H9 (cell line): ENCODE measurements around the gene SATB2. TPM values are rescaled to one million over a fixed set of nuclear protein-coding genes. Genes with fewer than 3 reads are reported as not detected.

ENCODE experiments used
- DNase-seq: peaks from one replicate; pipeline ENCODE4 v3.0.0-alpha.2; 2017
- H2AFZ ChIP-seq: one replicate; pipeline ENCODE4 v1.6.1; 2013; ENCODE audit warnings: mild to moderate bottlenecking, low read length, control low read depth, moderate library complexity
- H2AK5ac ChIP-seq: 2 replicates; pipeline ENCODE4 v1.6.1; 2013; ENCODE audit warnings: low read length, control low read depth, mixed read lengths; ENCODE audit not compliant: insufficient read length
- H2BK120ac ChIP-seq: one replicate; pipeline ENCODE4 v1.6.1; 2013; ENCODE audit warnings: low read depth, mild to moderate bottlenecking, low read length, control low read depth, inconsistent platforms; ENCODE audit not compliant: poor library complexity, severe bottlenecking
- H2BK12ac ChIP-seq: 2 replicates; pipeline ENCODE4 v1.6.1; 2013; ENCODE audit warnings: low read length, control low read depth, mixed read lengths, low read depth; ENCODE audit not compliant: insufficient read length
- H2BK15ac ChIP-seq: 2 replicates; pipeline ENCODE4 v1.6.1; 2013; ENCODE audit warnings: low read depth, low read length, control low read depth
- H2BK20ac ChIP-seq: one replicate; pipeline ENCODE4 v1.6.1; 2013; ENCODE audit warnings: low read depth, mild to moderate bottlenecking, low read length, control low read depth, inconsistent platforms; ENCODE audit not compliant: poor library complexity, severe bottlenecking
- H2BK5ac ChIP-seq: 2 replicates; pipeline ENCODE4 v1.6.1; 2013; ENCODE audit warnings: low read length, control low read depth, mixed read lengths; ENCODE audit not compliant: insufficient read length
- H3K14ac ChIP-seq: 2 replicates; pipeline ENCODE4 v1.6.1; 2013; ENCODE audit warnings: low read length, control low read depth; ENCODE audit not compliant: insufficient read depth
- H3K18ac ChIP-seq: 2 replicates; pipeline ENCODE4 v1.6.1; 2013; ENCODE audit warnings: low read depth, mild to moderate bottlenecking, mixed read lengths, low read length, control low read depth; ENCODE audit not compliant: insufficient read length
- H3K23ac ChIP-seq: 2 replicates; pipeline ENCODE4 v1.6.1; 2013; ENCODE audit warnings: low read length, control low read depth, mixed read lengths, low read depth; ENCODE audit not compliant: insufficient read length
- H3K23me2 ChIP-seq: 2 replicates; pipeline ENCODE4 v1.6.1; 2013; ENCODE audit warnings: low read depth, mild to moderate bottlenecking, mixed read lengths, low read length, control low read depth; ENCODE audit not compliant: insufficient read length, poor library complexity, severe bottlenecking
- H3K27ac ChIP-seq: 2 replicates; pipeline ENCODE4 v1.5.1; 2013; ENCODE audit warnings: low read length, control low read depth, mixed read lengths, low read depth; ENCODE audit not compliant: insufficient read length
- H3K27me3 ChIP-seq: 2 replicates; pipeline ENCODE4 v1.6.1; 2013; ENCODE audit warnings: low read length, control low read depth, inconsistent platforms; ENCODE audit not compliant: insufficient read depth
- H3K4ac ChIP-seq: 2 replicates; pipeline ENCODE4 v1.6.1; 2013; ENCODE audit warnings: low read depth, mild to moderate bottlenecking, control low read depth, inconsistent platforms, low read length, moderate library complexity
- H3K4me1 ChIP-seq: 2 replicates; pipeline ENCODE4 v1.6.1; 2013; ENCODE audit warnings: low read length, control low read depth, inconsistent platforms; ENCODE audit not compliant: insufficient read depth
- H3K4me2 ChIP-seq: 2 replicates; pipeline ENCODE4 v1.6.1; 2013; ENCODE audit warnings: low read length, control low read depth, mixed read lengths; ENCODE audit not compliant: insufficient read length, insufficient read depth
- H3K56ac ChIP-seq: 2 replicates; pipeline ENCODE4 v1.6.1; 2013; ENCODE audit warnings: low read depth, mild to moderate bottlenecking, mixed read lengths, low read length, control low read depth; ENCODE audit not compliant: insufficient read length
- H3K79me1 ChIP-seq: 2 replicates; pipeline ENCODE4 v1.6.1; 2013; ENCODE audit warnings: low read depth, mild to moderate bottlenecking, moderate library complexity, low read length, control low read depth, inconsistent platforms; ENCODE audit not compliant: insufficient read depth, poor library complexity, severe bottlenecking
- H3K79me2 ChIP-seq: 2 replicates; pipeline ENCODE4 v1.6.1; 2013; ENCODE audit warnings: low read length, control low read depth, inconsistent platforms; ENCODE audit not compliant: insufficient read depth
- H3K9ac ChIP-seq: 2 replicates; pipeline ENCODE4 v1.6.1; 2013; ENCODE audit warnings: low read length, control low read depth, mixed read lengths; ENCODE audit not compliant: insufficient read length; ENCODE audit errors: extremely low read depth
- H3K9me3 ChIP-seq: one replicate; pipeline ENCODE4 v1.6.1; 2013; ENCODE audit warnings: low read depth, low read length, inconsistent platforms; ENCODE audit not compliant: control insufficient read depth
- H3T11ph ChIP-seq: one replicate; pipeline ENCODE4 v1.6.1; 2013; ENCODE audit warnings: mild to moderate bottlenecking, low read length, control low read depth, inconsistent platforms
- H4K20me1 ChIP-seq: one replicate; pipeline ENCODE4 v1.6.1; 2013; ENCODE audit not compliant: control insufficient read depth, insufficient read length, insufficient read depth
- H4K5ac ChIP-seq: 2 replicates; pipeline ENCODE4 v1.6.1; 2013; ENCODE audit warnings: low read depth, mild to moderate bottlenecking, mixed read lengths, low read length, control low read depth; ENCODE audit not compliant: insufficient read length
- H4K8ac ChIP-seq: replicated peaks from 2 replicates; pipeline ENCODE4 v1.6.1; 2013; ENCODE audit warnings: low read length, control low read depth, mixed read lengths, low read depth; ENCODE audit not compliant: insufficient read length
- H4K91ac ChIP-seq: 2 replicates; pipeline ENCODE4 v1.6.1; 2013; ENCODE audit warnings: low read depth, mild to moderate bottlenecking, moderate library complexity, mixed read lengths, low read length, control low read depth; ENCODE audit not compliant: insufficient read length
- H3K27ac Mint-ChIP-seq, 3 experiments: 2 replicates in 2 of 3; 3 replicates in 1 of 3; pipeline ENCODE4 v1.8.0; 2020 to 2021; ENCODE audit warnings: mixed read lengths in 3 of 3, mild to moderate bottlenecking in 1 of 3, moderate library complexity in 1 of 3
- H3K27me3 Mint-ChIP-seq: 2 replicates; pipeline ENCODE4 v1.8.0; 2021; ENCODE audit warnings: low read depth, mild to moderate bottlenecking, moderate library complexity, mixed read lengths
- H3K36me3 Mint-ChIP-seq, 3 experiments: 2 replicates in 2 of 3; 3 replicates in 1 of 3; pipeline ENCODE4 v1.8.0; 2020 to 2021; ENCODE audit warnings: low read depth in 3 of 3, mixed read lengths in 3 of 3; ENCODE audit not compliant: insufficient read depth in 1 of 3
- H3K4me1 Mint-ChIP-seq, 2 experiments: 2 replicates each; pipeline ENCODE4 v1.8.0; 2020; ENCODE audit warnings: mixed read lengths in 2 of 2
- H3K4me3 Mint-ChIP-seq, 2 experiments: 2 replicates in 1 of 2; 3 replicates in 1 of 2; pipeline ENCODE4 v1.8.0; 2020 to 2021; ENCODE audit warnings: mild to moderate bottlenecking in 2 of 2, mixed read lengths in 2 of 2, moderate library complexity in 1 of 2
- H3K9me3 Mint-ChIP-seq, 2 experiments: 2 replicates in 1 of 2; 3 replicates in 1 of 2; pipeline ENCODE4 v1.8.0; 2020; ENCODE audit warnings: mild to moderate bottlenecking in 2 of 2, mixed read lengths in 2 of 2, moderate library complexity in 1 of 2
- WGBS: extraction: QIAGEN DNeasy Blood & Tissue Kit; methylation state at CpG from one replicate; pipeline ENCODE4 v1.1.7; 2013; ENCODE audit warnings: missing lambda C conversion rate, low lambda C conversion rate, mixed read lengths; ENCODE audit not compliant: insufficient read length; ENCODE audit errors: extremely low coverage; 5-methylcytosine and 5-hydroxymethylcytosine counted together
- total RNA-seq: library from RNA; stranded (reverse); gene quantifications from 2 replicates; pipeline ENCODE4 v1.2.1, GENCODE V29; 2021
- TF ChIP-seq, protein P1 (sequence below): fragments of 200-600 bp; sonication (generic); conservative IDR thresholded peaks from 3 replicates; pipeline ENCODE4 v1.8.0; 2021; ENCODE audit warnings: antibody characterized with exemption, mild to moderate bottlenecking

Gene SATB2
- total RNA-seq, 1 experiment from 2014 or later: 23.8 TPM

DNA sequence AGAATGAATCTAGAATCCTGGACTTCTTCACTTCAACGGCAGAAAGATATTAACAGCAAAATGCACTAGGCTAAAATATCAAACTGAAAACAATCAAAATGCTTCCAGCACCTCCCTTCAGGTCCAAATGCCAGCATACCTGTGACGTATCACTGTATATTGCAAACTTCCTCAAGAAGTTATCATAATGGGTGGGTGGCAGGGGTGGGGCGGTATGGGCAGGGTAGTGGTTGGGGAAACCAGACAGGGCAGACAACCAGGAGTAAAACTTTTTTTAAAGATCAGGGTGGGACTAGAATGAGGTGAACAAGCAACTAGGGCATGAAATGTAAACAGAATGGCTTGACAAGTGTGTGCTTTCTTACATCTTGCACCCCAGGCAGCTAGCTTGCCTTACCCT, 140.9 kb downstream of the SATB2 start:
- no peak overlapping the region for H4K5ac ChIP-seq
- H4K20me1 ChIP-seq: no peaks in the 10 kb centered on the region
- no peaks in the 10 kb centered on the region for H3K79me1 ChIP-seq
- no peak overlapping the region for H3K4me2 ChIP-seq
- H2AK5ac ChIP-seq: no peak overlapping the region
- no peak overlapping the region for H2BK12ac ChIP-seq
- H3K27me3 ChIP-seq: no peaks in the 10 kb centered on the region
- H3K23ac ChIP-seq: no peak overlapping the region
- no peak overlapping the region for H3K56ac ChIP-seq
- no CpG with 5 or more reads among the region's 3 CpGs for WGBS
- no peak overlapping the region for H2BK20ac ChIP-seq
- H4K91ac ChIP-seq: no peak overlapping the region
- no peak overlapping the region for H2BK15ac ChIP-seq
- H3K4me1 ChIP-seq: no peaks in the 10 kb centered on the region
- peaks cover 0 to 2% (median 0%) of the 10 kb centered on the region in 3 experiments; a peak in 2 of 7 replicates for H3K36me3 Mint-ChIP-seq
- no peak overlapping the region for H2AFZ ChIP-seq
- no peaks in the 10 kb centered on the region for H3K9me3 ChIP-seq
- H3T11ph ChIP-seq: no peak overlapping the region
- H3K4ac ChIP-seq: no peak overlapping the region
- no peak overlapping the region for H3K18ac ChIP-seq
- no peak overlapping the region for H3K9ac ChIP-seq
- H3K4me3 Mint-ChIP-seq: no peak overlapping the region
- H3K79me2 ChIP-seq: no peaks in the 10 kb centered on the region
- H3K4me1 Mint-ChIP-seq: peaks cover 0 to 4% of the 10 kb centered on the region in 2 experiments; a peak in 1 of 4 replicates
- H3K27ac ChIP-seq: no peak overlapping the region
- no peaks in the 10 kb centered on the region for H3K23me2 ChIP-seq
- H3K27ac Mint-ChIP-seq: no peak overlapping the region
- H3K14ac ChIP-seq: no peak overlapping the region
- no peak overlapping the region for H4K8ac ChIP-seq
- no peaks in the 10 kb centered on the region for H3K9me3 Mint-ChIP-seq
- TF ChIP-seq, protein P1, sequence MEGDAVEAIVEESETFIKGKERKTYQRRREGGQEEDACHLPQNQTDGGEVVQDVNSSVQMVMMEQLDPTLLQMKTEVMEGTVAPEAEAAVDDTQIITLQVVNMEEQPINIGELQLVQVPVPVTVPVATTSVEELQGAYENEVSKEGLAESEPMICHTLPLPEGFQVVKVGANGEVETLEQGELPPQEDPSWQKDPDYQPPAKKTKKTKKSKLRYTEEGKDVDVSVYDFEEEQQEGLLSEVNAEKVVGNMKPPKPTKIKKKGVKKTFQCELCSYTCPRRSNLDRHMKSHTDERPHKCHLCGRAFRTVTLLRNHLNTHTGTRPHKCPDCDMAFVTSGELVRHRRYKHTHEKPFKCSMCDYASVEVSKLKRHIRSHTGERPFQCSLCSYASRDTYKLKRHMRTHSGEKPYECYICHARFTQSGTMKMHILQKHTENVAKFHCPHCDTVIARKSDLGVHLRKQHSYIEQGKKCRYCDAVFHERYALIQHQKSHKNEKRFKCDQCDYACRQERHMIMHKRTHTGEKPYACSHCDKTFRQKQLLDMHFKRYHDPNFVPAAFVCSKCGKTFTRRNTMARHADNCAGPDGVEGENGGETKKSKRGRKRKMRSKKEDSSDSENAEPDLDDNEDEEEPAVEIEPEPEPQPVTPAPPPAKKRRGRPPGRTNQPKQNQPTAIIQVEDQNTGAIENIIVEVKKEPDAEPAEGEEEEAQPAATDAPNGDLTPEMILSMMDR: no peak
- H3K27me3 Mint-ChIP-seq: no peaks in the 10 kb centered on the region
- H2BK5ac ChIP-seq: no peak overlapping the region
- no peak overlapping the region for H2BK120ac ChIP-seq
- DNase-seq: no peak
